GM12878 (cell line): ENCODE data around the gene DNAJC15. TPM values are rescaled to one million over a fixed set of nuclear protein-coding genes. Genes with fewer than 3 reads are reported as not detected.

Experiments used
- ATF7 ChIP-seq: fragments of 450-650 bp; IDR thresholded peaks from 2 replicates; pipeline ENCODE4 v1.6.1; 2016; ENCODE audit warnings: low read depth, mild to moderate bottlenecking
- BCLAF1 ChIP-seq: fragments of 450-650 bp; IDR thresholded peaks from 2 replicates; pipeline ENCODE4 v1.6.1; 2017; ENCODE audit warnings: antibody characterized with exemption, mild to moderate bottlenecking, moderate library complexity
- BHLHE40 ChIP-seq, 2 experiments: fragments of 450-650 bp in 1 of 2; IDR thresholded peaks; 2 replicates each; pipeline ENCODE4 v1.6.1; 2011 to 2017; ENCODE audit warnings: low read depth in 2 of 2, borderline replicate concordance in 1 of 2, improper control_type of control experiment in 1 of 2, low read length in 1 of 2, mild to moderate bottlenecking in 1 of 2
- CBFB ChIP-seq: IDR thresholded peaks from 2 replicates; pipeline ENCODE4 v1.6.1; 2016; ENCODE audit warnings: antibody characterized with exemption, low read depth
- CREM ChIP-seq: IDR thresholded peaks from 2 replicates; pipeline ENCODE4 v1.6.1; 2014; ENCODE audit warnings: antibody characterized with exemption, low read depth
- FOS ChIP-seq: IDR thresholded peaks from 3 replicates; pipeline ENCODE4 v1.6.1; 2011; ENCODE audit warnings: borderline replicate concordance; ENCODE audit not compliant: insufficient read length; ENCODE audit errors: extremely low read depth
- HSF1 ChIP-seq: fragments of 150-350 bp; IDR thresholded peaks from 2 replicates; pipeline ENCODE4 v1.6.1; 2014; ENCODE audit warnings: mild to moderate bottlenecking, low read depth, low read length
- IRF3 ChIP-seq: fragments of 450-650 bp; IDR thresholded peaks from 2 replicates; pipeline ENCODE4 v1.6.1; 2014; ENCODE audit warnings: mild to moderate bottlenecking
- KLF5 ChIP-seq: fragments of 450-650 bp; IDR thresholded peaks from 2 replicates; pipeline ENCODE4 v1.6.1; 2014; ENCODE audit warnings: mild to moderate bottlenecking; ENCODE audit not compliant: partially characterized antibody
- MEF2B ChIP-seq: fragments of 450-650 bp; IDR thresholded peaks from 2 replicates; pipeline ENCODE4 v1.6.1; 2018; ENCODE audit warnings: mild to moderate bottlenecking, moderate library complexity; ENCODE audit not compliant: partially characterized antibody, poor library complexity, severe bottlenecking
- MYC ChIP-seq: IDR thresholded peaks from 2 replicates; pipeline ENCODE4 v1.6.1; 2011; ENCODE audit warnings: mild to moderate bottlenecking, low read length, moderate library complexity, inconsistent platforms; ENCODE audit not compliant: insufficient read depth, insufficient replicate concordance, insufficient read length, severe bottlenecking
- POLR2A ChIP-seq: IDR thresholded peaks from 2 replicates; pipeline ENCODE4 v1.6.1; 2011; ENCODE audit warnings: low read depth, mild to moderate bottlenecking, low read length
- SP1 ChIP-seq: IDR thresholded peaks from one replicate; pipeline ENCODE4 v1.6.1; 2011; ENCODE audit warnings: low read depth, low read length
- TCF12 ChIP-seq: IDR thresholded peaks from 2 replicates; pipeline ENCODE4 v1.6.1; 2011; ENCODE audit warnings: low read depth, mild to moderate bottlenecking, low read length
- ZBTB11 ChIP-seq: fragments of 450-650 bp; formaldehyde crosslinking; IDR thresholded peaks from 2 replicates; pipeline ENCODE4 v1.5.0; 2022; ENCODE audit warnings: mild to moderate bottlenecking, missing genetic modification characterization
- ZNF687 ChIP-seq: fragments of 450-650 bp; IDR thresholded peaks from 2 replicates; pipeline ENCODE4 v1.6.1; 2017; ENCODE audit warnings: mild to moderate bottlenecking, moderate library complexity
- polyA plus RNA-seq, 11 experiments: library from polyadenylated mRNA; depleted of rRNA in 4 of 11; unstranded in 6 of 11; stranded (reverse) in 5 of 11; fragments of >200 nt; fragmentation: Nextera tagmentation in 4 of 11; fragmentation: Illumina TruSeq in 1 of 11; extraction: Ambion mirVana in 4 of 11; extraction: Trizol in 1 of 11; gene quantifications; 1 replicate in 1 of 11; 2 replicates in 10 of 11; pipeline versions ENCODE4 v1.2.1 to v1.2.3, GENCODE V29; 2011 to 2016; ENCODE audit warnings: inconsistent platforms in 2 of 11, missing spikeins in 2 of 11, low read depth in 1 of 11
- total RNA-seq, 4 experiments: library from RNA; depleted of rRNA in 3 of 4; stranded (reverse); fragments of >200 nt in 3 of 4; fragmentation: Illumina TruSeq in 1 of 4; extraction: Trizol in 1 of 4; gene quantifications; 2 replicates each; pipeline versions ENCODE4 v1.2.1 to v1.2.3, GENCODE V29; 2013 to 2021

The DNAJC15 gene
- total and polyA plus RNA-seq, 10 of the 15 experiments (the other 5 are each of a cell fraction or from before 2014, with no cell fraction given) = 13.1 to 104 (median 54.4) TPM

GRCh38 chr13:43132911-43133310 lies 109.5 kb downstream of the DNAJC15 start (continued):
- TF ChIP-seq ZBTB11 (no peak), TCF12 (peak; percentile 27; the same call in 1 of the 2 replicates), CBFB (no peak), FOS (no peak), CREM (no peak), POLR2A (no peak), BHLHE40 (IDR thresholded peaks at IDR 0.05; ENCODE audit: borderline replicate concordance in 1 of 2, low read depth in 2 of 2, low read length in 1 of 2) (peak in 1 of 2 experiments; percentile 21; a peak in 1 of 4 replicates), BCLAF1 (no peak), HSF1 (no peak), ATF7 (no peak), ZNF687 (no peak), SP1 (no peak), IRF3 (no peak), KLF5 (no peak), MEF2B (peak; percentile 66), MYC (no peak)
